PFSK-1 (cell line): ENCODE data around the gene TUBA3E.

Source experiments
- POLR2AphosphoS5 ChIP-seq: IDR thresholded peaks from 2 replicates; pipeline ENCODE4 v1.6.1; 2012; ENCODE audit warnings: low read depth, mild to moderate bottlenecking, control low read depth, low read length, moderate library complexity
- REST ChIP-seq, 2 experiments: IDR thresholded peaks; 2 replicates each; pipeline versions ENCODE4 v1.6.1 to v1.8.0; 2011 to 2012; ENCODE audit warnings: low read depth in 2 of 2, low read length in 2 of 2, control low read depth in 1 of 2, inconsistent platforms in 1 of 2, mild to moderate bottlenecking in 1 of 2, moderate library complexity in 1 of 2; ENCODE audit not compliant: insufficient read depth in 1 of 2
- SIN3A ChIP-seq: IDR thresholded peaks from 2 replicates; pipeline ENCODE4 v1.6.1; 2012; ENCODE audit warnings: mild to moderate bottlenecking, low read length, moderate library complexity, borderline replicate concordance; ENCODE audit not compliant: insufficient read depth
- TAF1 ChIP-seq: IDR thresholded peaks from 2 replicates; pipeline ENCODE4 v1.6.1; 2012; ENCODE audit warnings: low read length, control low read depth, borderline replicate concordance; ENCODE audit not compliant: insufficient read depth

- TF ChIP-seq SIN3A (no peak), TAF1 (no peak), POLR2AphosphoS5 (no peak), REST (IDR thresholded peaks at IDR 0.05; ENCODE audit: insufficient read depth in 1 of 2, low read depth in 2 of 2, low read length in 2 of 2) (no peak)
Observed at GRCh38 chr2:130158631-130159030, 39.6 kb downstream of the TUBA3E start.
